HEK293 (cell line): Measurements from ENCODE around the gene CPNE8.

Experiments used
- CTCF ChIA-PET: fragments of 350-600 bp; formaldehyde crosslinking; extraction: SDS; loops from one replicate; lab custom pipeline; 2021; ENCODE audit warnings: antibody characterized with exemption; lab: Yijun Ruan, JAX
- POLR2A ChIA-PET: fragments of 300-600 bp; formaldehyde crosslinking; extraction: SDS; loops from one replicate; lab custom pipeline; 2020; ENCODE audit warnings: antibody characterized with exemption, inconsistent platforms; lab: Yijun Ruan, JAX
- H3K27ac ChIP-seq: fragments of 200-500 bp; sonication (Bioruptor generic); 2 replicates; pipeline ENCODE4 v1.5.1; 2014; ENCODE audit warnings: low read depth, low read length, control low read depth, inconsistent platforms; ENCODE audit errors: extremely low read depth
- H3K36me3 ChIP-seq, 2 experiments: fragments of 200-500 bp in 1 of 2; sonication (Bioruptor generic) in 1 of 2; 1 replicate in 1 of 2; 2 replicates in 1 of 2; pipeline ENCODE4 v1.5.1; 2014 to 2017; ENCODE audit warnings: inconsistent platforms in 2 of 2, low read length in 2 of 2; ENCODE audit not compliant: control insufficient read depth in 2 of 2, insufficient read depth in 1 of 2
- H3K4me1 ChIP-seq: fragments of 200-500 bp; sonication (Bioruptor generic); 2 replicates; pipeline ENCODE4 v1.5.1; 2014; ENCODE audit warnings: mild to moderate bottlenecking, low read length, inconsistent platforms; ENCODE audit not compliant: control insufficient read depth, insufficient read depth
- H3K4me3 ChIP-seq: 2 replicates; pipeline ENCODE4 v1.5.1; 2011; ENCODE audit warnings: low read depth, mild to moderate bottlenecking, control low read depth, low read length, moderate library complexity
- H3K9me3 ChIP-seq: fragments of 200-500 bp; sonication (Bioruptor generic); 2 replicates; pipeline ENCODE4 v1.5.1; 2014; ENCODE audit warnings: low read depth, low read length, inconsistent platforms; ENCODE audit not compliant: control insufficient read depth, insufficient read depth
- GLIS2 ChIP-seq: fragments of 450-650 bp; formaldehyde crosslinking; IDR thresholded peaks from 2 replicates; pipeline ENCODE4 v1.5.1; 2016; ENCODE audit warnings: missing biosample characterization, missing genetic modification characterization
- HOXC10 ChIP-seq: sonication (generic); formaldehyde crosslinking; IDR thresholded peaks from 2 replicates; pipeline ENCODE4 v1.8.1; 2023; ENCODE audit warnings: mild to moderate bottlenecking, missing genetic modification reagents
- OSR2 ChIP-seq: fragments of 450-650 bp; formaldehyde crosslinking; IDR thresholded peaks from 2 replicates; pipeline ENCODE4 v1.5.1; 2016; ENCODE audit warnings: missing biosample characterization, missing genetic modification characterization
- RBAK ChIP-seq: fragments of 450-650 bp; formaldehyde crosslinking; IDR thresholded peaks from 2 replicates; pipeline ENCODE4 v1.5.1; 2016; ENCODE audit warnings: missing biosample characterization, missing genetic modification characterization
- TCF7L2 ChIP-seq: IDR thresholded peaks from 2 replicates; pipeline ENCODE4 v1.6.1; 2011; ENCODE audit warnings: low read depth, mild to moderate bottlenecking, inconsistent platforms, low read length, moderate library complexity, borderline replicate concordance
- ZNF324 ChIP-seq: fragments of 450-650 bp; formaldehyde crosslinking; IDR thresholded peaks from 2 replicates; pipeline ENCODE4 v1.5.1; 2016; ENCODE audit warnings: missing biosample characterization, missing genetic modification characterization
- ZNF335 ChIP-seq: fragments of 450-650 bp; formaldehyde crosslinking; conservative IDR thresholded peaks from 2 replicates; pipeline ENCODE4 v1.5.1; 2016; ENCODE audit warnings: missing biosample characterization, missing genetic modification characterization
- ZNF624 ChIP-seq: fragments of 450-650 bp; formaldehyde crosslinking; IDR thresholded peaks from 2 replicates; pipeline ENCODE4 v1.5.1; 2017; ENCODE audit warnings: missing biosample characterization, missing genetic modification characterization
- ZNF660 ChIP-seq: fragments of 450-650 bp; IDR thresholded peaks from 2 replicates; pipeline ENCODE4 v1.5.1; 2018; ENCODE audit warnings: missing biosample characterization, mild to moderate bottlenecking, missing genetic modification characterization
- ZNF768 ChIP-seq: fragments of 450-650 bp; formaldehyde crosslinking; IDR thresholded peaks from 2 replicates; pipeline ENCODE4 v1.5.1; 2018; ENCODE audit warnings: missing biosample characterization, mild to moderate bottlenecking, missing genetic modification characterization
- TF ChIP-seq, protein P1 (sequence below): fragments of 450-650 bp; formaldehyde crosslinking; IDR thresholded peaks from 2 replicates; pipeline ENCODE4 v1.5.1; 2016; ENCODE audit warnings: missing biosample characterization, missing genetic modification characterization
- TF ChIP-seq, protein P2 (sequence below): fragments of 450-650 bp; formaldehyde crosslinking; IDR thresholded peaks from 2 replicates; pipeline ENCODE4 v1.5.1; 2016; ENCODE audit warnings: missing biosample characterization, missing genetic modification characterization
- TF ChIP-seq, protein P3 (sequence below): fragments of 450-650 bp; formaldehyde crosslinking; IDR thresholded peaks from 2 replicates; pipeline ENCODE4 v1.5.1; 2017; ENCODE audit warnings: missing biosample characterization, missing genetic modification characterization
- TF ChIP-seq, protein P4 (sequence below): fragments of 450-650 bp; IDR thresholded peaks from 2 replicates; pipeline ENCODE4 v1.5.1; 2018; ENCODE audit warnings: missing biosample characterization, mild to moderate bottlenecking, missing genetic modification characterization

CPNE8 gene

DNA sequence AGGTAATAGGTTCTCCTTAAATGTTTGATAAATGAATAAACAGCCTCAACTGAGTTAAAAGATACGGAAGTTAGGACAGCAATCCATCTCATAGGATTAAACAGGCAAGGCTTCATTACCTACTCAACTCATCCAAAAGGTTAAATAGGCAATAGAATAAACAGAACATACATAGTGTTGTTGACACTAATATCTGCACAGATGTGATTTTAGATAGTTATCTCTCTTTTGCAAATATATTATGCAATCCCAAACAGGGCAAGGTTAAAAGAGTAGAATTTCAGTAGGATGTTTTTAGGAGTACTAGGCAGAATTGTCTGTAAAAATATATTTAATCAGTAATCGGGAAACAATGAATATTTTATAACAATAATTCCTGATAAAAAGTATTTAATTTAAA lies 276.3 kb downstream of the CPNE8 start:
- no peaks in the 10 kb centered on the region for H3K36me3 ChIP-seq
- TF ChIP-seq, protein P1, sequence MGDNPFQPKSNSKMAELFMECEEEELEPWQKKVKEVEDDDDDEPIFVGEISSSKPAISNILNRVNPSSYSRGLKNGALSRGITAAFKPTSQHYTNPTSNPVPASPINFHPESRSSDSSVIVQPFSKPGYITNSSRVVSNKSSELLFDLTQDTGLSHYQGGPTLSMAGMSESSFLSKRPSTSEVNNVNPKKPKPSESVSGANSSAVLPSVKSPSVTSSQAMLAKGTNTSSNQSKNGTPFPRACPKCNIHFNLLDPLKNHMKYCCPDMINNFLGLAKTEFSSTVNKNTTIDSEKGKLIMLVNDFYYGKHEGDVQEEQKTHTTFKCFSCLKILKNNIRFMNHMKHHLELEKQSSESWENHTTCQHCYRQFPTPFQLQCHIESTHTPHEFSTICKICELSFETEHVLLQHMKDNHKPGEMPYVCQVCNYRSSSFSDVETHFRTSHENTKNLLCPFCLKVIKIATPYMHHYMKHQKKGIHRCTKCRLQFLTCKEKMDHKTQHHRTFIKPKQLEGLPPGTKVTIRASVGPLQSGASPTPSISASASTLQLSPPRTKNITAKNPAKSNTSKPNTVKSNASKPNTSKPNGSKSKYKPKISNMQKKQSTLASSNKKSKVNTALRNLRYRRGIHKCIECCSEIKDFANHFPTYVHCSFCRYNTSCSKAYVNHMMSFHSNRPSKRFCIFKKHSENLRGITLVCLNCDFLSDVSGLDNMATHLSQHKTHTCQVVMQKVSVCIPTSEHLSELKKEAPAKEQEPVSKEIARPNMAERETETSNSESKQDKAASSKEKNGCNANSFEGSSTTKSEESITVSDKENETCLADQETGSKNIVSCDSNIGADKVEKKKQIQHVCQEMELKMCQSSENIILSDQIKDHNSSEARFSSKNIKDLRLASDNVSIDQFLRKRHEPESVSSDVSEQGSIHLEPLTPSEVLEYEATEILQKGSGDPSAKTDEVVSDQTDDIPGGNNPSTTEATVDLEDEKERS (tag by site-specific recombination): no peak
- no peak for TF ChIP-seq GLIS2 (tag by site-specific recombination)
- no peak for TF ChIP-seq ZNF624 (tag by site-specific recombination)
- TF ChIP-seq, protein P2, sequence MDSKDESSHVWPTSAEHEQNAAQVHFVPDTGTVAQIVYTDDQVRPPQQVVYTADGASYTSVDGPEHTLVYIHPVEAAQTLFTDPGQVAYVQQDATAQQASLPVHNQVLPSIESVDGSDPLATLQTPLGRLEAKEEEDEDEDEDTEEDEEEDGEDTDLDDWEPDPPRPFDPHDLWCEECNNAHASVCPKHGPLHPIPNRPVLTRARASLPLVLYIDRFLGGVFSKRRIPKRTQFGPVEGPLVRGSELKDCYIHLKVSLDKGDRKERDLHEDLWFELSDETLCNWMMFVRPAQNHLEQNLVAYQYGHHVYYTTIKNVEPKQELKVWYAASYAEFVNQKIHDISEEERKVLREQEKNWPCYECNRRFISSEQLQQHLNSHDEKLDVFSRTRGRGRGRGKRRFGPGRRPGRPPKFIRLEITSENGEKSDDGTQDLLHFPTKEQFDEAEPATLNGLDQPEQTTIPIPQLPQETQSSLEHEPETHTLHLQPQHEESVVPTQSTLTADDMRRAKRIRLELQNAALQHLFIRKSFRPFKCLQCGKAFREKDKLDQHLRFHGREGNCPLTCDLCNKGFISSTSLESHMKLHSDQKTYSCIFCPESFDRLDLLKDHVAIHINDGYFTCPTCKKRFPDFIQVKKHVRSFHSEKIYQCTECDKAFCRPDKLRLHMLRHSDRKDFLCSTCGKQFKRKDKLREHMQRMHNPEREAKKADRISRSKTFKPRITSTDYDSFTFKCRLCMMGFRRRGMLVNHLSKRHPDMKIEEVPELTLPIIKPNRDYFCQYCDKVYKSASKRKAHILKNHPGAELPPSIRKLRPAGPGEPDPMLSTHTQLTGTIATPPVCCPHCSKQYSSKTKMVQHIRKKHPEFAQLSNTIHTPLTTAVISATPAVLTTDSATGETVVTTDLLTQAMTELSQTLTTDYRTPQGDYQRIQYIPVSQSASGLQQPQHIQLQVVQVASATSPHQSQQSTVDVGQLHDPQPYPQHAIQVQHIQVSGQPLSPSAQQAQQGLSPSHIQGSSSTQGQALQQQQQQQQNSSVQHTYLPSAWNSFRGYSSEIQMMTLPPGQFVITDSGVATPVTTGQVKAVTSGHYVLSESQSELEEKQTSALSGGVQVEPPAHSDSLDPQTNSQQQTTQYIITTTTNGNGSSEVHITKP (tag by site-specific recombination): no peak
- no peak for TF ChIP-seq RBAK (tag by site-specific recombination)
- no peak for TF ChIP-seq ZNF335
- TF ChIP-seq ZNF660 (tag by site-specific recombination): no peak
- TF ChIP-seq ZNF324 (tag by site-specific recombination): no peak
- ChIA-PET POLR2A (no interaction called here), CTCF (no interaction called here)
- H3K4me1 ChIP-seq: peaks cover 3% of the 10 kb centered on the region; the same call in 1 of the 2 replicates
- H3K27ac ChIP-seq: no peak overlapping the region
- no peaks in the 10 kb centered on the region for H3K9me3 ChIP-seq
- no peak overlapping the region for H3K4me3 ChIP-seq

DNA sequence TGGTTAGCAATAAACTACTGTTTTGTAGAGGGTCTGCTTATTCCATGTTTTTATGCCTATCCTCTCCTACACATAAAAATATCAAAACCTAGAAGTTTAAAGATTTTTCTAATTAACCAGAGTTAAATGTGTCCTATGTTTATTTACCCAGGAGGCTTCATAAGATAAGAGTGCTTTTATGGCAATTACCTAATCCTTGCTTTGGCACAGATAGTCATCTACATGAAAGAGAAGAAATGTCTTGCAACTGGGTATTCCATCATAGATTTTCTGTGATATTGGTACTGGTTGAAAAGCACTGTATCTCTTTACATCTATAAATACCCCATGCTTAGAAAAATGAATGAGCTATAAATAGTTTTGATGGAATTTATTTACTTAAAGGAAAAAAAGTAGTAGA lies 277.1 kb downstream of the CPNE8 start:
- ChIA-PET POLR2A (no interaction called here), CTCF (no interaction called here)
- no peak for TF ChIP-seq ZNF768 (tag by site-specific recombination)
- no peak for TF ChIP-seq HOXC10 (CRISPR knock-in tag)
- peak; percentile 40; the same call in 1 of the 2 replicates for TF ChIP-seq TCF7L2
- TF ChIP-seq, protein P3, sequence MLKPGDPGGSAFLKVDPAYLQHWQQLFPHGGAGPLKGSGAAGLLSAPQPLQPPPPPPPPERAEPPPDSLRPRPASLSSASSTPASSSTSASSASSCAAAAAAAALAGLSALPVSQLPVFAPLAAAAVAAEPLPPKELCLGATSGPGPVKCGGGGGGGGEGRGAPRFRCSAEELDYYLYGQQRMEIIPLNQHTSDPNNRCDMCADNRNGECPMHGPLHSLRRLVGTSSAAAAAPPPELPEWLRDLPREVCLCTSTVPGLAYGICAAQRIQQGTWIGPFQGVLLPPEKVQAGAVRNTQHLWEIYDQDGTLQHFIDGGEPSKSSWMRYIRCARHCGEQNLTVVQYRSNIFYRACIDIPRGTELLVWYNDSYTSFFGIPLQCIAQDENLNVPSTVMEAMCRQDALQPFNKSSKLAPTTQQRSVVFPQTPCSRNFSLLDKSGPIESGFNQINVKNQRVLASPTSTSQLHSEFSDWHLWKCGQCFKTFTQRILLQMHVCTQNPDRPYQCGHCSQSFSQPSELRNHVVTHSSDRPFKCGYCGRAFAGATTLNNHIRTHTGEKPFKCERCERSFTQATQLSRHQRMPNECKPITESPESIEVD (tag by site-specific recombination): 0 out of 2 replicates have a peak, but pooled peaks have one; percentile 13
- TF ChIP-seq, protein P4, sequence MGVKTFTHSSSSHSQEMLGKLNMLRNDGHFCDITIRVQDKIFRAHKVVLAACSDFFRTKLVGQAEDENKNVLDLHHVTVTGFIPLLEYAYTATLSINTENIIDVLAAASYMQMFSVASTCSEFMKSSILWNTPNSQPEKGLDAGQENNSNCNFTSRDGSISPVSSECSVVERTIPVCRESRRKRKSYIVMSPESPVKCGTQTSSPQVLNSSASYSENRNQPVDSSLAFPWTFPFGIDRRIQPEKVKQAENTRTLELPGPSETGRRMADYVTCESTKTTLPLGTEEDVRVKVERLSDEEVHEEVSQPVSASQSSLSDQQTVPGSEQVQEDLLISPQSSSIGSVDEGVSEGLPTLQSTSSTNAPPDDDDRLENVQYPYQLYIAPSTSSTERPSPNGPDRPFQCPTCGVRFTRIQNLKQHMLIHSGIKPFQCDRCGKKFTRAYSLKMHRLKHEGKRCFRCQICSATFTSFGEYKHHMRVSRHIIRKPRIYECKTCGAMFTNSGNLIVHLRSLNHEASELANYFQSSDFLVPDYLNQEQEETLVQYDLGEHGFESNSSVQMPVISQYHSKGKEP (tag by site-specific recombination): 0 out of 2 replicates have a peak, but pooled peaks have one; percentile 10
- 0 out of 2 replicates have a peak, but pooled peaks have one; percentile 20 for TF ChIP-seq OSR2 (tag by site-specific recombination)
- no peak overlapping the region for H3K4me3 ChIP-seq
- no peaks in the 10 kb centered on the region for H3K36me3 ChIP-seq
- no peaks in the 10 kb centered on the region for H3K9me3 ChIP-seq
- H3K27ac ChIP-seq: no peak overlapping the region
- H3K4me1 ChIP-seq: peaks cover 3% of the 10 kb centered on the region; the same call in 1 of the 2 replicates
